HG02759 (cell line): ENCODE measurements around the gene TPCN2.

ENCODE experiments used
- ATAC-seq: cut with Tn5 transposase; IDR thresholded peaks from one replicate; pipeline ENCODE4 v1.9.1; 2021; ENCODE audit warnings: mild to moderate bottlenecking, moderate library complexity; ENCODE audit not compliant: unreplicated experiment

TPCN2 gene

GRCh38 chr11:69180226-69180625, 131.5 kb downstream of the TPCN2 start:
- ATAC-seq, result no peak

GRCh38 chr11:69180726-69181125, 132.0 kb downstream of the TPCN2 start:
- no peak for ATAC-seq

GRCh38 chr11:69183613-69184012, 134.9 kb downstream of the TPCN2 start:
- no peak for ATAC-seq
